K562 (cell line): ENCODE measurements around the gene SYT7. TPM values are rescaled to one million over a fixed set of nuclear protein-coding genes. Genes with fewer than 3 reads are reported as not detected.

Experiments
- ATAC-seq: fragments of 200-7000 bp; cut with Tn5 transposase; 3 replicates; pipeline ENCODE4 v1.9.1; 2020; ENCODE audit warnings: moderate library complexity
- BruUV-seq: library from RNA; stranded (reverse); fragments of 400-500 nt; replicated peaks from 2 replicates; lab custom pipeline; 2021; lab: Mats Ljungman, UMichigan
- CTCF ChIA-PET: fragments of 300-600 bp; formaldehyde crosslinking; extraction: SDS; loops from one replicate; lab custom pipeline; 2021; ENCODE audit warnings: low intra/inter-chr PET ratio; lab: Yijun Ruan, JAX
- POLR2A ChIA-PET: fragments of 300-600, 350-650 bp; sonication (Branson Sonifier 250); formaldehyde crosslinking; extraction: SDS; loops from one replicate; lab custom pipeline; 2021; ENCODE audit warnings: antibody characterized with exemption, inconsistent platforms; lab: Yijun Ruan, JAX
- DNase-seq, 4 experiments: peaks; one replicate each; pipeline versions ENCODE4 v3.0.0 to v3.0.0-alpha.2; 2011 to 2018; ENCODE audit warnings: low spot score in 3 of 4, mixed read lengths in 3 of 4; ENCODE audit errors: extremely low read depth in 1 of 4
- FAIRE-seq: peaks from 2 replicates; lab custom pipeline; 2011; peaks lifted over from hg19 to GRCh38; lab: Jason Lieb, UNC
- H2AFZ ChIP-seq: 2 replicates; pipeline ENCODE4 v1.6.0; 2011; ENCODE audit warnings: low read depth, low read length, control low read depth, inconsistent platforms
- H3K27ac ChIP-seq: fragments of 200-600 bp; 3 replicates; pipeline ENCODE4 v1.8.0; 2011; ENCODE audit warnings: low read depth, mild to moderate bottlenecking, control low read depth, inconsistent platforms, low read length, moderate library complexity, mixed read lengths; ENCODE audit errors: extremely low read depth
- H3K27me3 ChIP-seq, 2 experiments: fragments of 300-600 bp in 1 of 2; 2 replicates in 1 of 2; 3 replicates in 1 of 2; pipeline versions ENCODE4 v1.6.0 to v1.8.0; 2011; ENCODE audit warnings: inconsistent platforms in 2 of 2, low read length in 2 of 2, mild to moderate bottlenecking in 1 of 2, mixed read lengths in 1 of 2, moderate library complexity in 1 of 2; ENCODE audit not compliant: control insufficient read depth in 2 of 2, insufficient read depth in 2 of 2
- H3K36me3 ChIP-seq: fragments of 300-600 bp; 3 replicates; pipeline ENCODE4 v1.8.0; 2011; ENCODE audit warnings: mild to moderate bottlenecking, low read length, inconsistent platforms; ENCODE audit not compliant: control insufficient read depth, insufficient read depth
- H3K4me1 ChIP-seq, 2 experiments: fragments of 200-600 bp in 1 of 2; replicated peaks in 1 of 2; 2 replicates in 1 of 2; 3 replicates in 1 of 2; pipeline versions ENCODE4 v1.5.1 to v1.8.0; 2011; ENCODE audit warnings: inconsistent platforms in 2 of 2, low read length in 2 of 2, mild to moderate bottlenecking in 1 of 2, mixed read lengths in 1 of 2, moderate library complexity in 1 of 2; ENCODE audit not compliant: control insufficient read depth in 2 of 2, insufficient read depth in 2 of 2
- H3K4me2 ChIP-seq: 2 replicates; pipeline ENCODE4 v1.6.1; 2011; ENCODE audit warnings: low read length, control low read depth, inconsistent platforms, mixed read lengths; ENCODE audit not compliant: insufficient read depth
- H3K4me3 ChIP-seq: fragments of 200-600 bp; sonication (generic), shearing (Covaris generic); 2 replicates; pipeline ENCODE4 v1.5.1; 2016; ENCODE audit warnings: control low read depth, inconsistent platforms
- H3K79me2 ChIP-seq: fragments of 200-600 bp; 3 replicates; pipeline ENCODE4 v1.8.0; 2011; ENCODE audit warnings: low read length, inconsistent platforms; ENCODE audit not compliant: control insufficient read depth, insufficient read depth
- H3K9ac ChIP-seq, 2 experiments: 2 replicates each; pipeline versions ENCODE4 v1.6.0 to v1.6.1; 2011; ENCODE audit warnings: low read depth in 2 of 2, low read length in 2 of 2, control low read depth in 1 of 2, inconsistent platforms in 1 of 2, mild to moderate bottlenecking in 1 of 2, mixed read lengths in 1 of 2; ENCODE audit not compliant: insufficient read depth in 1 of 2
- H3K9me1 ChIP-seq: one replicate; pipeline ENCODE4 v1.6.0; 2011; ENCODE audit warnings: inconsistent platforms, mild to moderate bottlenecking, low read length, moderate library complexity; ENCODE audit not compliant: control insufficient read depth, insufficient read depth
- H3K9me3 ChIP-seq: replicated peaks from 2 replicates; pipeline ENCODE4 v1.5.1; 2011; ENCODE audit warnings: low read depth, low read length, inconsistent platforms; ENCODE audit not compliant: control insufficient read depth, insufficient read depth
- H4K20me1 ChIP-seq: replicated peaks from 2 replicates; pipeline ENCODE4 v1.6.1; 2011; ENCODE audit warnings: low read length, inconsistent platforms, mixed read lengths; ENCODE audit not compliant: control insufficient read depth, insufficient read depth
- DIDO1 ChIP-seq: fragments of 450-650 bp; IDR thresholded peaks from 2 replicates; pipeline ENCODE4 v1.6.1; 2016; ENCODE audit warnings: low read depth, missing biosample characterization, missing genetic modification characterization
- GMEB1 ChIP-seq: fragments of 250-450 bp; sonication (Bioruptor Pico); IDR thresholded peaks from 2 replicates; pipeline ENCODE4 v1.4.0; 2020; ENCODE audit warnings: mild to moderate bottlenecking
- POLR2G ChIP-seq: fragments of 200-400 bp; formaldehyde crosslinking; IDR thresholded peaks from 2 replicates; pipeline ENCODE4 v1.6.1; 2017; ENCODE audit warnings: low read depth, mild to moderate bottlenecking, antibody characterized with exemption, low read length, moderate library complexity
- SMC3 ChIP-seq: conservative IDR thresholded peaks from 2 replicates; pipeline ENCODE4 v1.6.1; 2011; ENCODE audit warnings: low read depth, low read length, improper control_type of control experiment; ENCODE audit not compliant: insufficient read depth
- YBX1 ChIP-seq: fragments of 450-650 bp; IDR thresholded peaks from 2 replicates; pipeline ENCODE4 v1.7.1; 2016; ENCODE audit warnings: mild to moderate bottlenecking
- WGBS: fragments of 100-300 bp; shearing (Covaris generic); methylation state at CpG from one replicate; pipeline ENCODE4 v1.1.6; 2016; ENCODE audit warnings: low coverage, mixed read lengths; ENCODE audit not compliant: insufficient coverage; ENCODE audit errors: missing lambda C conversion rate; 5-methylcytosine and 5-hydroxymethylcytosine counted together
- in situ Hi-C: fragments of 300-500 bp; cut with MboI; formaldehyde crosslinking; loops from 4 replicates; pipeline ENCODE4 v1.15.0; 2018; ENCODE audit warnings: inconsistent platforms, mixed read lengths
- intact Hi-C: fragments of 100-400 bp; cut with micrococcal nuclease; formaldehyde crosslinking; loops from 2 replicates; pipeline ENCODE4 v1.14.2; 2022
- polyA plus RNA-seq, 8 experiments: library from polyadenylated mRNA; depleted of rRNA in 4 of 8; stranded (reverse) in 5 of 8; unstranded in 3 of 8; fragments of >200 nt; fragmentation: Nextera tagmentation in 2 of 8; fragmentation: Illumina TruSeq in 1 of 8; extraction: Ambion mirVana in 2 of 8; extraction: Trizol in 1 of 8; gene quantifications; 2 replicates each; pipeline versions ENCODE4 v1.2.1 to v1.2.3, GENCODE V29; 2011 to 2014; ENCODE audit warnings: inconsistent platforms in 1 of 8, missing spikeins in 1 of 8
- total RNA-seq, 7 experiments: library from RNA; depleted of rRNA in 6 of 7; stranded (reverse); fragments of >200 nt in 6 of 7; fragmentation: Illumina TruSeq in 2 of 7; extraction: Trizol in 2 of 7; gene quantifications; 2 replicates each; pipeline versions ENCODE4 v1.2.1 to v1.2.3, GENCODE V29; 2011 to 2021; ENCODE audit warnings: low replicate concordance in 1 of 7

Gene SYT7
- total and polyA plus RNA-seq, 9 of the 15 experiments (the other 6 are each of a cell fraction or from before 2014, with no cell fraction given): 0.01 to 0.51 (median 0.16) TPM; not detected in 1

DNA sequence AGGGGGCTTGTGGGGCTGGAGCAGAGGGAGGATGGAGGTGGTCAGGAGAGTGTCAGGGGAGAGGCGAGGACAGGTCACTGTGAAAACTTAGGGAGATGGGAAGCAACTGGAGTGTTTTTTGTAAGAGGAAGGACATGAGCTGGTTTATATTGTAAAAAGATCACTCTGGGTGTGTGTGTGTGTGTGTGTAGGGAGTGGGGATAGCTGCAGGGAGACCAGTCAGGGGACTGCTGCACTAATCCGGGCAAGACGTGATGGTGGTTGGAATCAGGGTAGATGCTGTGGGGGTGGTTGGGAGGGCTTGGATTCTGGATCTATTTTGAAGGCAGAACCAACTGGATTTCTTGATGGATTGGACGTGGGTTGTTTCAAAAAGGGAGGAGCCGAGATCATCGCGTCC lies 11.3 kb upstream of the SYT7 start:
- 1% methylated on average over 7 of the region's 7 CpGs for WGBS
- H2AFZ ChIP-seq: no peak overlapping the region
- H3K36me3 ChIP-seq: no peaks in the 10 kb centered on the region
- TF ChIP-seq POLR2G: no peak
- TF ChIP-seq DIDO1 (tag): no peak
- TF ChIP-seq SMC3: no peak
- no peak for TF ChIP-seq YBX1
- TF ChIP-seq GMEB1: no peak
- ATAC-seq: no peak
- no peak overlapping the region for H3K27ac ChIP-seq
- intact Hi-C loops: no loop called here
- no peak for FAIRE-seq
- no peak overlapping the region for H3K4me3 ChIP-seq
- in situ Hi-C loops: no loop called here
- BruUV-seq: no TSS peak
- H3K9me1 ChIP-seq: no peaks in the 10 kb centered on the region
- H3K9me3 ChIP-seq: no peaks in the 10 kb centered on the region
- H3K27me3 ChIP-seq: peaks cover 15 to 66% of the 10 kb centered on the region in 2 experiments; a peak in 3 of 5 replicates
- ChIA-PET POLR2A (no interaction called here), CTCF (no interaction called here)
- no peak overlapping the region for H3K9ac ChIP-seq
- DNase-seq: no peak
- no peak overlapping the region for H3K4me2 ChIP-seq
- no peaks in the 10 kb centered on the region for H3K79me2 ChIP-seq
- H4K20me1 ChIP-seq: peaks cover 24% of the 10 kb centered on the region
- H3K4me1 ChIP-seq: peaks cover 3 to 17% of the 10 kb centered on the region in 2 experiments; a peak in 4 of 5 replicates
